Mucosa of rectum (tissue), 2 donors: Measurements from ENCODE around the gene TEN1.

Experiments
- H3K27ac ChIP-seq, 2 donors: one replicate each; pipeline ENCODE4 v1.7.0; 2013; ENCODE audit warnings: inconsistent platforms in 2 of 2, low read depth in 2 of 2, low read length in 2 of 2
- H3K27me3 ChIP-seq, 2 donors: one replicate each; pipeline ENCODE4 v1.7.0; 2013; ENCODE audit warnings: low read length in 2 of 2; ENCODE audit not compliant: control insufficient read depth in 2 of 2, insufficient read depth in 2 of 2
- H3K36me3 ChIP-seq, 2 donors: one replicate each; pipeline ENCODE4 v1.7.0; 2013; ENCODE audit warnings: low read length in 2 of 2; ENCODE audit not compliant: control insufficient read depth in 2 of 2, insufficient read depth in 2 of 2
- H3K4me1 ChIP-seq, 2 donors: one replicate each; pipeline ENCODE4 v1.7.0; 2013; ENCODE audit warnings: low read length in 2 of 2, mild to moderate bottlenecking in 1 of 2; ENCODE audit not compliant: control insufficient read depth in 2 of 2, insufficient read depth in 2 of 2
- H3K4me3 ChIP-seq, 2 donors: one replicate each; pipeline ENCODE4 v1.7.0; 2013; ENCODE audit warnings: low read length in 2 of 2
- H3K9ac ChIP-seq, 2 donors: one replicate each; pipeline ENCODE4 v1.7.0; 2013; ENCODE audit warnings: low read length in 2 of 2, low read depth in 1 of 2, mild to moderate bottlenecking in 1 of 2
- H3K9me3 ChIP-seq, 2 donors: one replicate each; pipeline ENCODE4 v1.7.0; 2013; ENCODE audit warnings: low read length in 2 of 2; ENCODE audit not compliant: control insufficient read depth in 2 of 2
- donor health status: healthy.
- donor health status: Normal muscosa, but diverticular disease.

Gene TEN1

GRCh38 chr17:76024353-76024752 is 45.3 kb downstream of the TEN1 start:
- no peaks in the 10 kb centered on the region for H3K27me3 ChIP-seq
- peaks cover 6 to 20% of the 10 kb centered on the region in 2 donors for H3K4me1 ChIP-seq
- H3K36me3 ChIP-seq, result no peaks in the 10 kb centered on the region
- H3K9ac ChIP-seq, result no peak overlapping the region
- no peak overlapping the region for H3K27ac ChIP-seq
- H3K4me3 ChIP-seq, result no peak overlapping the region
- no peaks in the 10 kb centered on the region for H3K9me3 ChIP-seq

GRCh38 chr17:76025294-76025693 is 46.3 kb downstream of the TEN1 start:
- Histone ChIP-seq H3K4me1 (peaks cover 10 to 26% of the 10 kb centered on the region in 2 donors), H3K4me3 (no peak overlapping the region), H3K9me3 (no peaks in the 10 kb centered on the region), H3K27me3 (no peaks in the 10 kb centered on the region), H3K36me3 (no peaks in the 10 kb centered on the region), H3K27ac (no peak overlapping the region), H3K9ac (peak overlapping the region in 1 of 2 donors; percentile 38)

GRCh38 chr17:76026714-76027158 is 47.7 kb downstream of the TEN1 start:
- Histone ChIP-seq H3K9me3 (no peaks in the 10 kb centered on the region), H3K27me3 (no peaks in the 10 kb centered on the region), H3K36me3 (no peaks in the 10 kb centered on the region), H3K4me1 (peaks cover 10 to 26% of the 10 kb centered on the region in 2 donors), H3K27ac (peak overlapping the region; percentile 75 to 82), H3K4me3 (peak overlapping the region; percentile 54 to 66), H3K9ac (peak overlapping the region; percentile 32 to 69)

- Histone ChIP-seq H3K9ac (peak within 1 kb of the TSS; percentile 32 to 69), H3K36me3 (no peaks in the 10 kb centered on the region), H3K27me3 (no peaks in the 10 kb centered on the region), H3K27ac (peak within 1 kb of the TSS; percentile 75 to 82), H3K4me1 (peaks cover 10 to 26% of the 10 kb centered on the region in 2 donors), H3K4me3 (peak within 1 kb of the TSS; percentile 54 to 66), H3K9me3 (no peaks in the 10 kb centered on the region)
These were observed 48.3 kb downstream of the TEN1 start, which contains the start of gene EVPL for GRCh38 chr17:76027159-76027839. TSS of gene EVPL (minus strand) at chr17:76027306. CDS start at chr17:76027198, 108 bp downstream.

- no peak overlapping the region for H3K9ac ChIP-seq
- no peak overlapping the region for H3K4me3 ChIP-seq
- H3K9me3 ChIP-seq, result no peaks in the 10 kb centered on the region
- no peak overlapping the region for H3K27ac ChIP-seq
- no peaks in the 10 kb centered on the region for H3K27me3 ChIP-seq
- peaks cover 10 to 19% of the 10 kb centered on the region in 2 donors for H3K4me1 ChIP-seq
- no peaks in the 10 kb centered on the region for H3K36me3 ChIP-seq
These were observed 53.2 kb downstream of the TEN1 start for GRCh38 chr17:76032073-76032779.

- Histone ChIP-seq H3K9ac (no peak overlapping the region), H3K36me3 (no peaks in the 10 kb centered on the region), H3K9me3 (no peaks in the 10 kb centered on the region), H3K27ac (no peak overlapping the region), H3K4me3 (no peak overlapping the region), H3K4me1 (peaks cover 10 to 15% of the 10 kb centered on the region in 2 donors), H3K27me3 (no peaks in the 10 kb centered on the region)
These were observed 53.7 kb downstream of the TEN1 start for GRCh38 chr17:76032780-76033108.

GRCh38 chr17:76033139-76033538 is 54.1 kb downstream of the TEN1 start:
- Histone ChIP-seq H3K36me3 (peaks cover 0 to 3% of the 10 kb centered on the region in 2 donors), H3K4me1 (peaks cover 10 to 13% of the 10 kb centered on the region in 2 donors), H3K27me3 (no peaks in the 10 kb centered on the region), H3K4me3 (no peak overlapping the region), H3K27ac (no peak overlapping the region), H3K9me3 (no peaks in the 10 kb centered on the region), H3K9ac (no peak overlapping the region)

GRCh38 chr17:76034428-76035350 is 55.6 kb downstream of the TEN1 start:
- peaks cover 2 to 3% of the 10 kb centered on the region in 2 donors for H3K4me1 ChIP-seq
- no peaks in the 10 kb centered on the region for H3K27me3 ChIP-seq
- no peaks in the 10 kb centered on the region for H3K9me3 ChIP-seq
- peaks cover 13 to 17% of the 10 kb centered on the region in 2 donors for H3K36me3 ChIP-seq
- no peak overlapping the region for H3K4me3 ChIP-seq
- no peak overlapping the region for H3K27ac ChIP-seq
- no peak overlapping the region for H3K9ac ChIP-seq

- Histone ChIP-seq H3K4me1 (no peaks in the 10 kb centered on the region), H3K9ac (no peak overlapping the region), H3K27ac (no peak overlapping the region), H3K4me3 (no peak overlapping the region), H3K9me3 (no peaks in the 10 kb centered on the region), H3K27me3 (no peaks in the 10 kb centered on the region), H3K36me3 (peaks cover 32 to 37% of the 10 kb centered on the region in 2 donors)
These were observed 57.6 kb downstream of the TEN1 start for GRCh38 chr17:76036497-76037261.
